Measurements from ENCODE around the gene SYCP2.

- no peak for TF ChIP-seq POLR2A (IDR thresholded peaks at IDR 0.05; ENCODE audit: low read depth, low read length)
- TF ChIP-seq POLR2AphosphoS5 (IDR thresholded peaks at IDR 0.05; ENCODE audit: low read depth, low read length): no peak
- TF ChIP-seq TAF1 (IDR thresholded peaks at IDR 0.05; ENCODE audit: borderline replicate concordance, low read depth, low read length): no peak
These were observed 5.8 kb upstream of the SYCP2 start for GRCh38 chr20:59939052-59939878.

Data from GM12892 (cell line).